HEK293 (cell line): ENCODE data around the gene TMPRSS11A.

ENCODE experiments used
- CTCF ChIA-PET: fragments of 350-600 bp; formaldehyde crosslinking; extraction: SDS; loops from one replicate; lab custom pipeline; 2021; ENCODE audit warnings: antibody characterized with exemption; lab: Yijun Ruan, JAX
- POLR2A ChIA-PET: fragments of 300-600 bp; formaldehyde crosslinking; extraction: SDS; loops from one replicate; lab custom pipeline; 2020; ENCODE audit warnings: antibody characterized with exemption, inconsistent platforms; lab: Yijun Ruan, JAX
- H3K27ac ChIP-seq: fragments of 200-500 bp; sonication (Bioruptor generic); 2 replicates; pipeline ENCODE4 v1.5.1; 2014; ENCODE audit warnings: low read depth, low read length, control low read depth, inconsistent platforms; ENCODE audit errors: extremely low read depth
- H3K36me3 ChIP-seq, 2 experiments: fragments of 200-500 bp in 1 of 2; sonication (Bioruptor generic) in 1 of 2; 1 replicate in 1 of 2; 2 replicates in 1 of 2; pipeline ENCODE4 v1.5.1; 2014 to 2017; ENCODE audit warnings: inconsistent platforms in 2 of 2, low read length in 2 of 2; ENCODE audit not compliant: control insufficient read depth in 2 of 2, insufficient read depth in 1 of 2
- H3K4me1 ChIP-seq: fragments of 200-500 bp; sonication (Bioruptor generic); 2 replicates; pipeline ENCODE4 v1.5.1; 2014; ENCODE audit warnings: mild to moderate bottlenecking, low read length, inconsistent platforms; ENCODE audit not compliant: control insufficient read depth, insufficient read depth
- H3K4me3 ChIP-seq: 2 replicates; pipeline ENCODE4 v1.5.1; 2011; ENCODE audit warnings: low read depth, mild to moderate bottlenecking, control low read depth, low read length, moderate library complexity
- H3K9me3 ChIP-seq: fragments of 200-500 bp; sonication (Bioruptor generic); 2 replicates; pipeline ENCODE4 v1.5.1; 2014; ENCODE audit warnings: low read depth, low read length, inconsistent platforms; ENCODE audit not compliant: control insufficient read depth, insufficient read depth
- GFI1B ChIP-seq: fragments of 450-650 bp; formaldehyde crosslinking; IDR thresholded peaks from 2 replicates; pipeline ENCODE4 v1.5.1; 2016; ENCODE audit warnings: missing biosample characterization, missing genetic modification characterization
- IKZF3 ChIP-seq: fragments of 450-650 bp; IDR thresholded peaks from 2 replicates; pipeline ENCODE4 v1.5.0; 2018; ENCODE audit warnings: missing biosample characterization, mild to moderate bottlenecking, missing genetic modification characterization, moderate library complexity
- RBAK ChIP-seq: fragments of 450-650 bp; formaldehyde crosslinking; IDR thresholded peaks from 2 replicates; pipeline ENCODE4 v1.5.1; 2016; ENCODE audit warnings: missing biosample characterization, missing genetic modification characterization
- SP7 ChIP-seq: fragments of 450-650 bp; formaldehyde crosslinking; IDR thresholded peaks from 2 replicates; pipeline ENCODE4 v1.5.1; 2016; ENCODE audit warnings: missing biosample characterization, missing genetic modification characterization
- TRIM28 ChIP-seq: IDR thresholded peaks from 2 replicates; pipeline ENCODE4 v1.6.1; 2011; ENCODE audit warnings: low read length, control low read depth, borderline replicate concordance
- ZFP37 ChIP-seq: fragments of 450-650 bp; formaldehyde crosslinking; IDR thresholded peaks from 2 replicates; pipeline ENCODE4 v1.5.1; 2016; ENCODE audit warnings: missing biosample characterization, missing genetic modification characterization
- ZNF10 ChIP-seq: fragments of 450-650 bp; formaldehyde crosslinking; IDR thresholded peaks from 2 replicates; pipeline ENCODE4 v1.5.1; 2017; ENCODE audit warnings: missing biosample characterization, missing genetic modification characterization
- ZNF133 ChIP-seq: fragments of 450-650 bp; formaldehyde crosslinking; IDR thresholded peaks from 2 replicates; pipeline ENCODE4 v1.5.1; 2016; ENCODE audit warnings: missing biosample characterization, missing genetic modification characterization
- ZNF140 ChIP-seq: fragments of 450-650 bp; formaldehyde crosslinking; IDR thresholded peaks from 2 replicates; pipeline ENCODE4 v1.5.1; 2016; ENCODE audit warnings: missing biosample characterization, missing genetic modification characterization
- ZNF184 ChIP-seq: fragments of 450-650 bp; IDR thresholded peaks from 2 replicates; pipeline ENCODE4 v1.5.1; 2018; ENCODE audit warnings: missing biosample characterization, mild to moderate bottlenecking, missing genetic modification characterization
- ZNF19 ChIP-seq: fragments of 450-650 bp; formaldehyde crosslinking; IDR thresholded peaks from 2 replicates; pipeline ENCODE4; 2016; ENCODE audit warnings: missing biosample characterization, missing genetic modification characterization, low read depth
- ZNF211 ChIP-seq: fragments of 450-650 bp; formaldehyde crosslinking; IDR thresholded peaks from 2 replicates; pipeline ENCODE4 v1.5.1; 2016; ENCODE audit warnings: low read depth, missing biosample characterization, missing genetic modification characterization
- ZNF324 ChIP-seq: fragments of 450-650 bp; formaldehyde crosslinking; IDR thresholded peaks from 2 replicates; pipeline ENCODE4 v1.5.1; 2016; ENCODE audit warnings: missing biosample characterization, missing genetic modification characterization
- ZNF561 ChIP-seq: fragments of 450-650 bp; IDR thresholded peaks from 2 replicates; pipeline ENCODE4 v1.5.1; 2018; ENCODE audit warnings: missing biosample characterization, missing genetic modification characterization, borderline replicate concordance
- ZNF571 ChIP-seq: fragments of 450-650 bp; formaldehyde crosslinking; IDR thresholded peaks from 2 replicates; pipeline ENCODE4 v1.5.0; 2017; ENCODE audit warnings: missing biosample characterization, missing genetic modification characterization
- ZNF654 ChIP-seq: fragments of 450-650 bp; formaldehyde crosslinking; IDR thresholded peaks from 2 replicates; pipeline ENCODE4 v1.5.1; 2016; ENCODE audit warnings: low read depth, missing biosample characterization, missing genetic modification characterization
- ZNF76 ChIP-seq: fragments of 450-650 bp; formaldehyde crosslinking; IDR thresholded peaks from 2 replicates; pipeline ENCODE4; 2016; ENCODE audit warnings: low read depth, missing biosample characterization, missing genetic modification characterization, borderline replicate concordance
- ZNF791 ChIP-seq: fragments of 450-650 bp; formaldehyde crosslinking; IDR thresholded peaks from 2 replicates; pipeline ENCODE4 v1.5.1; 2016; ENCODE audit warnings: missing biosample characterization, missing genetic modification characterization
- ZNF830 ChIP-seq: fragments of 450-650 bp; IDR thresholded peaks from 2 replicates; pipeline ENCODE4 v1.5.0; 2018; ENCODE audit warnings: missing biosample characterization, missing genetic modification characterization, low read depth, mild to moderate bottlenecking, moderate library complexity
- TF ChIP-seq, protein P1 (sequence below): fragments of 450-650 bp; formaldehyde crosslinking; IDR thresholded peaks from 2 replicates; pipeline ENCODE4 v1.5.1; 2016; ENCODE audit warnings: missing biosample characterization, missing genetic modification characterization
- TF ChIP-seq, protein P2 (sequence below): fragments of 450-650 bp; formaldehyde crosslinking; IDR thresholded peaks from 2 replicates; pipeline ENCODE4 v1.5.0; 2017; ENCODE audit warnings: missing biosample characterization, missing genetic modification characterization, borderline replicate concordance
- TF ChIP-seq, protein P3 (sequence below): IDR thresholded peaks from 2 replicates; pipeline ENCODE4 v1.6.1; 2011; ENCODE audit warnings: mild to moderate bottlenecking, low read depth, low read length, borderline replicate concordance
- TF ChIP-seq, protein P4 (sequence below): fragments of 450-650 bp; formaldehyde crosslinking; IDR thresholded peaks from 2 replicates; pipeline ENCODE4 v1.5.1; 2016; ENCODE audit warnings: missing biosample characterization, missing genetic modification characterization

TMPRSS11A gene

DNA sequence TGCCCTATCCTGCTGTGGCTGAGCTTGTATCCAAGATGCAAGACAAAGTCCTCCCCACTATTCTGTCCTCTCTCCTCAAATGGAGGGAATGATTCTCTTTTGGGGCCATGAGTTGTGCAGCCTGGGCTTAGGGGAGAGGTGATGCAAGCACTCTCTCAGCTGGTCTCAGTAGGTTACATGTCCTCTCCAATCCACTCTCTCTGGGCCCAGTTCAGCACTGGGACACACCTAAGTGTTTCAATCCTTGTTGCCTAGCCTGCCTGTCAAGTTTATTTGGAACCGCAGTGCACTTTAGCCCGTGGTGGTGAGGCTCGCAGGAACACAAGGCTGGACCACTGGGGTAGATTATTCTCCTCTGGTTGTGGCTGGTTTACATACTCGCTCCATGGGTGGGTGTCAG lies 55.6 kb downstream of the TMPRSS11A start:
- Histone ChIP-seq H3K4me1 (no peaks in the 10 kb centered on the region), H3K4me3 (no peak overlapping the region), H3K27ac (no peak overlapping the region)
- POLR2A ChIA-PET: no interaction called here
- no peak for TF ChIP-seq ZFP37 (tag by site-specific recombination)
- no peak for TF ChIP-seq RBAK
- TF ChIP-seq GFI1B (tag by site-specific recombination): no peak
- TF ChIP-seq ZNF184: no peak
- no peak for TF ChIP-seq ZNF76
- TF ChIP-seq, all 188 proteins: peak for 0
- H3K36me3 ChIP-seq: no peaks in the 10 kb centered on the region
- CTCF ChIA-PET: interaction anchor here (0.5 kb wide), 1 partner anchor 17 kb away, joined by 4 read pairs; no protein-coding TSS in a partner anchor
- no peaks in the 10 kb centered on the region for H3K9me3 ChIP-seq

DNA sequence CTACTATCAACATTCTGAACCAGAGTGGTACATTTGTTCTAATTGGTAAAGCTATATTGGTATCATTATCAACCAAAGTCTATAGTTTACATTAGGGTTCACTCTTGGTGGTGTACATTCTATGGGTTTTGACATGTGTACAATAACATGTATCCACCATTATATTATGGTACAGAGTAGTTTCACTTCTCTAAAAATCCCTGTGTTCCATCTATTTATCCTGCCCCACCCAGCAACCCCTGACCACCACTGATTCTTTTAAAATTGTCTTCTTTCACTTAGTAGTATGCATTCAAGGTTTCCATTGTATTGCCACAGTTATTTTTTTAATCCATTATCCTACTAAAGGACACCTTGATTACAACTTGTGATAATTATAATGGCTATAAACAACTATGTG lies 64.2 kb downstream of the TMPRSS11A start:
- no peaks in the 10 kb centered on the region for H3K36me3 ChIP-seq
- POLR2A ChIA-PET: no interaction called here
- H3K4me3 ChIP-seq: no peak overlapping the region
- no peaks in the 10 kb centered on the region for H3K4me1 ChIP-seq
- no peak for TF ChIP-seq ZNF830 (tag by site-specific recombination)
- no peak for TF ChIP-seq ZNF140 (tag by site-specific recombination)
- TF ChIP-seq IKZF3 (tag by site-specific recombination): no peak
- no peak for TF ChIP-seq ZNF654 (tag by site-specific recombination)
- TF ChIP-seq TRIM28: no peak
- TF ChIP-seq ZNF211 (tag by site-specific recombination): no peak
- TF ChIP-seq, protein P1, sequence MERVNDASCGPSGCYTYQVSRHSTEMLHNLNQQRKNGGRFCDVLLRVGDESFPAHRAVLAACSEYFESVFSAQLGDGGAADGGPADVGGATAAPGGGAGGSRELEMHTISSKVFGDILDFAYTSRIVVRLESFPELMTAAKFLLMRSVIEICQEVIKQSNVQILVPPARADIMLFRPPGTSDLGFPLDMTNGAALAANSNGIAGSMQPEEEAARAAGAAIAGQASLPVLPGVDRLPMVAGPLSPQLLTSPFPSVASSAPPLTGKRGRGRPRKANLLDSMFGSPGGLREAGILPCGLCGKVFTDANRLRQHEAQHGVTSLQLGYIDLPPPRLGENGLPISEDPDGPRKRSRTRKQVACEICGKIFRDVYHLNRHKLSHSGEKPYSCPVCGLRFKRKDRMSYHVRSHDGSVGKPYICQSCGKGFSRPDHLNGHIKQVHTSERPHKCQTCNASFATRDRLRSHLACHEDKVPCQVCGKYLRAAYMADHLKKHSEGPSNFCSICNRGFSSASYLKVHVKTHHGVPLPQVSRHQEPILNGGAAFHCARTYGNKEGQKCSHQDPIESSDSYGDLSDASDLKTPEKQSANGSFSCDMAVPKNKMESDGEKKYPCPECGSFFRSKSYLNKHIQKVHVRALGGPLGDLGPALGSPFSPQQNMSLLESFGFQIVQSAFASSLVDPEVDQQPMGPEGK (tag by site-specific recombination): no peak
- TF ChIP-seq ZNF791 (tag by site-specific recombination): no peak
- TF ChIP-seq ZNF133 (tag by site-specific recombination): no peak
- TF ChIP-seq, protein P2, sequence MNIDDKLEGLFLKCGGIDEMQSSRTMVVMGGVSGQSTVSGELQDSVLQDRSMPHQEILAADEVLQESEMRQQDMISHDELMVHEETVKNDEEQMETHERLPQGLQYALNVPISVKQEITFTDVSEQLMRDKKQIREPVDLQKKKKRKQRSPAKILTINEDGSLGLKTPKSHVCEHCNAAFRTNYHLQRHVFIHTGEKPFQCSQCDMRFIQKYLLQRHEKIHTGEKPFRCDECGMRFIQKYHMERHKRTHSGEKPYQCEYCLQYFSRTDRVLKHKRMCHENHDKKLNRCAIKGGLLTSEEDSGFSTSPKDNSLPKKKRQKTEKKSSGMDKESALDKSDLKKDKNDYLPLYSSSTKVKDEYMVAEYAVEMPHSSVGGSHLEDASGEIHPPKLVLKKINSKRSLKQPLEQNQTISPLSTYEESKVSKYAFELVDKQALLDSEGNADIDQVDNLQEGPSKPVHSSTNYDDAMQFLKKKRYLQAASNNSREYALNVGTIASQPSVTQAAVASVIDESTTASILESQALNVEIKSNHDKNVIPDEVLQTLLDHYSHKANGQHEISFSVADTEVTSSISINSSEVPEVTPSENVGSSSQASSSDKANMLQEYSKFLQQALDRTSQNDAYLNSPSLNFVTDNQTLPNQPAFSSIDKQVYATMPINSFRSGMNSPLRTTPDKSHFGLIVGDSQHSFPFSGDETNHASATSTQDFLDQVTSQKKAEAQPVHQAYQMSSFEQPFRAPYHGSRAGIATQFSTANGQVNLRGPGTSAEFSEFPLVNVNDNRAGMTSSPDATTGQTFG (tag by site-specific recombination): no peak
- no peak for TF ChIP-seq ZNF561 (tag by site-specific recombination)
- no peak for TF ChIP-seq ZNF571
- TF ChIP-seq, all 188 proteins: peak for 0
- CTCF ChIA-PET: no interaction called here
- Histone ChIP-seq H3K27ac (no peak overlapping the region), H3K9me3 (no peaks in the 10 kb centered on the region)

DNA sequence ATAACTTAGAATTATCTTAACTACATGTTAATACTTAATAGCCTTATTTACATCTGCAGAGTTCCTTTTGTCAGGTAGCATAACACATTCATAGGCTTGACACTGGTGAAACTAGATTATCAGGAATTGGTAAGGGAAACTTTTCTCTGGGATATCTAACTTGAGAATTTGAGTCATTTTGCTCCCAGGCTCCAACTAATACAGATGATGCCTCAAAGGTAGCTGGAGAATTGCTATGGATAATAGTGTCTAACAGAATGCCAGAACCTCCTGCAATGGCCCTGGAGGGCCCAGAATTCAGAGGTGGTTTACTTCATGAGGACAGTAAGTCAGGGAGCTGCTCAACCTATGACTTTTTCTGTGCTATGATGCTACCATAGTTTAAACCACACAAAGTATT lies 65.6 kb downstream of the TMPRSS11A start:
- Histone ChIP-seq H3K9me3 (no peaks in the 10 kb centered on the region), H3K27ac (no peak overlapping the region), H3K36me3 (no peaks in the 10 kb centered on the region), H3K4me3 (no peak overlapping the region), H3K4me1 (no peaks in the 10 kb centered on the region)
- CTCF ChIA-PET: no interaction called here
- POLR2A ChIA-PET: no interaction called here
- no peak for TF ChIP-seq ZNF184
- TF ChIP-seq, protein P3, sequence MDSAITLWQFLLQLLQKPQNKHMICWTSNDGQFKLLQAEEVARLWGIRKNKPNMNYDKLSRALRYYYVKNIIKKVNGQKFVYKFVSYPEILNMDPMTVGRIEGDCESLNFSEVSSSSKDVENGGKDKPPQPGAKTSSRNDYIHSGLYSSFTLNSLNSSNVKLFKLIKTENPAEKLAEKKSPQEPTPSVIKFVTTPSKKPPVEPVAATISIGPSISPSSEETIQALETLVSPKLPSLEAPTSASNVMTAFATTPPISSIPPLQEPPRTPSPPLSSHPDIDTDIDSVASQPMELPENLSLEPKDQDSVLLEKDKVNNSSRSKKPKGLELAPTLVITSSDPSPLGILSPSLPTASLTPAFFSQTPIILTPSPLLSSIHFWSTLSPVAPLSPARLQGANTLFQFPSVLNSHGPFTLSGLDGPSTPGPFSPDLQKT: no peak
- no peak for TF ChIP-seq ZNF324 (tag by site-specific recombination)
- no peak for TF ChIP-seq ZNF10 (tag by site-specific recombination)
- no peak for TF ChIP-seq SP7 (tag by site-specific recombination)
- TF ChIP-seq, protein P4, sequence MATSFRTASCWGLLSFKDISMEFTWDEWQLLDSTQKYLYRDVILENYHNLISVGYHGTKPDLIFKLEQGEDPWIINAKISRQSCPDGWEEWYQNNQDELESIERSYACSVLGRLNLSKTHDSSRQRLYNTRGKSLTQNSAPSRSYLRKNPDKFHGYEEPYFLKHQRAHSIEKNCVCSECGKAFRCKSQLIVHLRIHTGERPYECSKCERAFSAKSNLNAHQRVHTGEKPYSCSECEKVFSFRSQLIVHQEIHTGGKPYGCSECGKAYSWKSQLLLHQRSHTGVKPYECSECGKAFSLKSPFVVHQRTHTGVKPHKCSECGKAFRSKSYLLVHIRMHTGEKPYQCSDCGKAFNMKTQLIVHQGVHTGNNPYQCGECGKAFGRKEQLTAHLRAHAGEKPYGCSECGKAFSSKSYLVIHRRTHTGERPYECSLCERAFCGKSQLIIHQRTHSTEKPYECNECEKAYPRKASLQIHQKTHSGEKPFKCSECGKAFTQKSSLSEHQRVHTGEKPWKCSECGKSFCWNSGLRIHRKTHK (tag by site-specific recombination): no peak
- no peak for TF ChIP-seq ZNF19
